Measurements from ENCODE around the gene MTFMT. TPM values are rescaled to one million over a fixed set of nuclear protein-coding genes. Genes with fewer than 3 reads are reported as not detected.

Gene MTFMT
- total RNA-seq, 1 donor from 2014 or later, result 12.3 TPM

DNA sequence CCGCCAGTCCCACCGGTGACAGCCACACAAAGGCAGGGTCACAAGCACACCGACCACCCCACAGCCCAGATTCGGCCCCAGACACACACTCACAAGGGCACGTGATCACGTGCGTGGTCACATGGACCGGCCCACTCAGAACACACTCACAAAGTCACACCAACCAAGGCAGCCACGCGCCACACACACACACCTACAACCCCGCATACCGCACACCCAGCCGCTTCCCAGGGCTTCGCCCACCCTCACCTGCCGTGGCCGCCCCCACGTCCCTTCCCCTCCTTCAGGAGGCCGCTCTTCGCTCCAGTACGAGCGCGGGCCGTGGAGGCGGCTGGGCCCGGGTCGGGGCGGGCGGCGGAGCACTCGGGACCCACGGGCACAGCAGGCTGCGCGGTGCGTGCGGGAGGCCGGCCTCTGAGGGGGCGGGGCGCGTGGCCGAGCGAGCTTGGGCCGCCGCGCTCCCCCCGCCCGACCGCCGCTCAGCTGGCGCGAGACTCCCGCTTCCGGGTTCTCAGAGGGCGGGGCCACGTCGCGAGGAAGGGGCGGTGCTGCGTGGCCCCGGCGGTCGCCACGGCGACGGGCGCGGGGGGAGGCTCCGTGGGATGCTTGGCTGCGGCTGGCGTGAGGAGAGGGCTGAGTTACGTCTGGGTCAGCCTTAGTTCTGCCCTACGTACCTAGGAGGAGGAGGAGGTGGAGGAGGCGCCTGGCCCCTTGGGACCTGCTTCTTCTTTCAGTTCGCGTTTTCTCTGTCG, 39.8 kb downstream of the MTFMT start, which contains the start of gene SPG21:
Gene SPG21 (minus strand): TSS at position 499 of the 752 bp plus-strand sequence. CDS start 6,345 bp downstream, outside the sequence.
- peak within 1 kb of the TSS; percentile 95 for H3K4me3 Mint-ChIP-seq (ENCODE audit: unreplicated experiment)
- no peaks in the 10 kb centered on the region for H3K27me3 Mint-ChIP-seq (ENCODE audit: low read depth, unreplicated experiment)
- Histone ChIP-seq H3K27me3 (ENCODE audit: insufficient read depth, low read length) (no peaks in the 10 kb centered on the region), H3K27ac (ENCODE audit: low read depth, low read length) (peak within 1 kb of the TSS; percentile 93), H4K20me1 (ENCODE audit: insufficient read depth, low read length) (peaks cover 16% of the 10 kb centered on the region), H3K4me2 (ENCODE audit: low read length) (peak within 1 kb of the TSS; percentile 99), H2AFZ (ENCODE audit: low read depth, low read length) (peak within 1 kb of the TSS; percentile 95), H3K9ac (ENCODE audit: low read length) (peak within 1 kb of the TSS; percentile 98), H3K79me2 (ENCODE audit: insufficient read depth, low read length) (peaks cover 33% of the 10 kb centered on the region), H3K9me3 (ENCODE audit: insufficient read depth, low read depth, low read length) (no peaks in the 10 kb centered on the region), H3K4me3 (ENCODE audit: insufficient read depth, low read depth, low read length) (peak within 1 kb of the TSS; percentile 95), H3K4me1 (ENCODE audit: insufficient read depth, low read length) (no peaks in the 10 kb centered on the region), H3K36me3 (ENCODE audit: insufficient read depth, low read length) (peaks cover 3% of the 10 kb centered on the region)
- H3K9me3 Mint-ChIP-seq (ENCODE audit: unreplicated experiment), result no peaks in the 10 kb centered on the region
- H3K4me1 Mint-ChIP-seq (ENCODE audit: low read depth, unreplicated experiment), result peaks cover 11% of the 10 kb centered on the region
- no peak for TF ChIP-seq EZH2 (IDR thresholded peaks at IDR 0.05; ENCODE audit: insufficient read depth, low read length)
- TF ChIP-seq, protein P1, sequence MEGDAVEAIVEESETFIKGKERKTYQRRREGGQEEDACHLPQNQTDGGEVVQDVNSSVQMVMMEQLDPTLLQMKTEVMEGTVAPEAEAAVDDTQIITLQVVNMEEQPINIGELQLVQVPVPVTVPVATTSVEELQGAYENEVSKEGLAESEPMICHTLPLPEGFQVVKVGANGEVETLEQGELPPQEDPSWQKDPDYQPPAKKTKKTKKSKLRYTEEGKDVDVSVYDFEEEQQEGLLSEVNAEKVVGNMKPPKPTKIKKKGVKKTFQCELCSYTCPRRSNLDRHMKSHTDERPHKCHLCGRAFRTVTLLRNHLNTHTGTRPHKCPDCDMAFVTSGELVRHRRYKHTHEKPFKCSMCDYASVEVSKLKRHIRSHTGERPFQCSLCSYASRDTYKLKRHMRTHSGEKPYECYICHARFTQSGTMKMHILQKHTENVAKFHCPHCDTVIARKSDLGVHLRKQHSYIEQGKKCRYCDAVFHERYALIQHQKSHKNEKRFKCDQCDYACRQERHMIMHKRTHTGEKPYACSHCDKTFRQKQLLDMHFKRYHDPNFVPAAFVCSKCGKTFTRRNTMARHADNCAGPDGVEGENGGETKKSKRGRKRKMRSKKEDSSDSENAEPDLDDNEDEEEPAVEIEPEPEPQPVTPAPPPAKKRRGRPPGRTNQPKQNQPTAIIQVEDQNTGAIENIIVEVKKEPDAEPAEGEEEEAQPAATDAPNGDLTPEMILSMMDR (IDR thresholded peaks at IDR 0.05; ENCODE audit: insufficient read depth, low read depth, low read length), result no peak
- DNase-seq (ENCODE audit: low read depth), result peak; percentile 85
- no peak for FAIRE-seq
- H3K27ac Mint-ChIP-seq (ENCODE audit: unreplicated experiment), result peak within 1 kb of the TSS; percentile 97
- H3K36me3 Mint-ChIP-seq (ENCODE audit: low read depth, unreplicated experiment), result no peaks in the 10 kb centered on the region

DNA sequence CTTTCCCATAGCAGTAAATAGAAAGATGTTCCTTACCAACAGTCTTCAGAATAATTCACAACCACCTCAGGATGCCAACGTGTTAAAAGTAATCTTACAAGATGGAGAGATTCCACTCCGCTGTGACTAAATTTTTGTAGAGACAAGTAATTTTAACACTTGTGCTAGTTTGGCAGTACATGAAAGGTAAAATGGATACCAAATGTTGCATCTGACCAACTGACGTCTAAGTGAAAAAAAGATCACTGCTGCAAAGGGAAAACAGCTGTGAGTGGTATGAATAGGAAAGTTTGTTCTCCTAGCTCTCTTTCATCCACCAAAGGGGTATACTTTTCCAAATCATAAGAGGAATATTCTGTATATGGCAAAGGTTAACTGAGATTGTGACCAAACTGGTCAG, 42.3 kb downstream of the MTFMT start:
- H4K20me1 ChIP-seq (ENCODE audit: insufficient read depth, low read length), result peaks cover 32% of the 10 kb centered on the region
- peaks cover 40% of the 10 kb centered on the region for H3K79me2 ChIP-seq (ENCODE audit: insufficient read depth, low read length)
- H3K36me3 Mint-ChIP-seq (ENCODE audit: low read depth, unreplicated experiment), result peaks cover 2% of the 10 kb centered on the region
- H3K4me3 ChIP-seq (ENCODE audit: insufficient read depth, low read depth, low read length), result no peak overlapping the region
- FAIRE-seq, result no peak
- no peaks in the 10 kb centered on the region for H3K9me3 ChIP-seq (ENCODE audit: insufficient read depth, low read depth, low read length)
- H3K27ac Mint-ChIP-seq (ENCODE audit: unreplicated experiment), result no peak overlapping the region
- H3K27ac ChIP-seq (ENCODE audit: low read depth, low read length), result no peak overlapping the region
- H2AFZ ChIP-seq (ENCODE audit: low read depth, low read length), result no peak overlapping the region
- H3K9ac ChIP-seq (ENCODE audit: low read length), result no peak overlapping the region
- DNase-seq (ENCODE audit: low read depth), result no peak
- TF ChIP-seq, protein P1 (IDR thresholded peaks at IDR 0.05; ENCODE audit: insufficient read depth, low read depth, low read length), result no peak
- no peak for TF ChIP-seq EZH2 (IDR thresholded peaks at IDR 0.05; ENCODE audit: insufficient read depth, low read length)
- peaks cover 3% of the 10 kb centered on the region for H3K36me3 ChIP-seq (ENCODE audit: insufficient read depth, low read length)
- H3K9me3 Mint-ChIP-seq (ENCODE audit: unreplicated experiment), result no peaks in the 10 kb centered on the region
- no peaks in the 10 kb centered on the region for H3K4me1 ChIP-seq (ENCODE audit: insufficient read depth, low read length)
- H3K4me3 Mint-ChIP-seq (ENCODE audit: unreplicated experiment), result no peak overlapping the region
- H3K27me3 Mint-ChIP-seq (ENCODE audit: low read depth, unreplicated experiment), result no peaks in the 10 kb centered on the region
- no peak overlapping the region for H3K4me2 ChIP-seq (ENCODE audit: low read length)
- H3K27me3 ChIP-seq (ENCODE audit: insufficient read depth, low read length), result no peaks in the 10 kb centered on the region
- peaks cover 11% of the 10 kb centered on the region for H3K4me1 Mint-ChIP-seq (ENCODE audit: low read depth, unreplicated experiment)

Measured in astrocyte (in vitro differentiated cells and primary cell).